GM12878 (cell line): ENCODE measurements around the gene VARS2. TPM values are rescaled to one million over a fixed set of nuclear protein-coding genes. Genes with fewer than 3 reads are reported as not detected.

ENCODE experiments used
- ATAC-seq: fragments of 200-7000 bp; cut with Tn5 transposase; 3 replicates; pipeline ENCODE4 v1.9.1; 2020; ENCODE audit warnings: mild to moderate bottlenecking, moderate library complexity
- BruUV-seq: library from RNA; stranded (reverse); fragments of 400-500 nt; replicated peaks from 2 replicates; lab custom pipeline; 2021; lab: Mats Ljungman, UMichigan
- CTCF ChIA-PET: fragments of 300-600 bp; sonication (Branson Sonifier 250); formaldehyde crosslinking; extraction: SDS; loops from one replicate; lab custom pipeline; 2021; ENCODE audit warnings: inconsistent platforms; lab: Yijun Ruan, JAX
- POLR2A ChIA-PET: fragments of 350-600 bp; formaldehyde crosslinking; extraction: SDS; loops from one replicate; lab custom pipeline; 2021; ENCODE audit warnings: inconsistent platforms; lab: Charles Lee
- RAD21 ChIA-PET: fragments of 300-600 bp; sonication (Branson Sonifier 250); formaldehyde crosslinking; loops from one replicate; lab custom pipeline; 2023; ENCODE audit warnings: antibody characterized with exemption; ENCODE audit not compliant: unreplicated experiment; lab: Charles Lee
- SMC1A ChIA-PET: fragments of 300-600 bp; sonication (Branson Sonifier 250); formaldehyde crosslinking; loops from one replicate; lab custom pipeline; 2023; ENCODE audit not compliant: unreplicated experiment, uncharacterized antibody; lab: Charles Lee
- DNase-seq: peaks from one replicate; pipeline ENCODE4 v3.0.0-alpha.2; 2011; ENCODE audit warnings: low read depth, low spot score
- FAIRE-seq: peaks from 3 replicates; lab custom pipeline; 2011; peaks lifted over from hg19 to GRCh38; lab: Jason Lieb, UNC
- H2AFZ ChIP-seq: 2 replicates; pipeline ENCODE4 v1.6.0; 2011; ENCODE audit warnings: low read depth, low read length, control low read depth; ENCODE audit not compliant: control insufficient read depth
- H3K27ac ChIP-seq: 2 replicates; pipeline ENCODE4 v1.5.1; 2011; ENCODE audit warnings: control low read depth; ENCODE audit not compliant: control insufficient read depth, insufficient read depth
- H3K27me3 ChIP-seq, 2 experiments: replicated peaks in 1 of 2; 2 replicates each; pipeline versions ENCODE4 v1.6.0 to v1.6.1; 2011; ENCODE audit warnings: low read length in 1 of 2; ENCODE audit not compliant: control insufficient read depth in 2 of 2, insufficient read depth in 2 of 2
- H3K36me3 ChIP-seq, 2 experiments: 2 replicates each; pipeline ENCODE4 v1.5.1; 2011; ENCODE audit warnings: low read length in 1 of 2; ENCODE audit not compliant: control insufficient read depth in 2 of 2, insufficient read depth in 2 of 2
- H3K4me1 ChIP-seq: 2 replicates; pipeline ENCODE4 v1.6.1; 2011; ENCODE audit warnings: mild to moderate bottlenecking, low read length, moderate library complexity, mixed read lengths; ENCODE audit not compliant: control insufficient read depth, insufficient read depth
- H3K4me2 ChIP-seq: 2 replicates; pipeline ENCODE4 v1.6.0; 2011; ENCODE audit warnings: control low read depth; ENCODE audit not compliant: control insufficient read depth, insufficient read depth
- H3K4me3 ChIP-seq: fragments of 200-600 bp; sonication (generic); 2 replicates; pipeline ENCODE4 v1.5.1; 2016
- H3K79me2 ChIP-seq: 2 replicates; pipeline ENCODE4 v1.6.0; 2011; ENCODE audit warnings: low read length; ENCODE audit not compliant: control insufficient read depth, insufficient read depth
- H3K9ac ChIP-seq: 2 replicates; pipeline ENCODE4 v1.8.0; 2011; ENCODE audit warnings: low read length, control low read depth, mixed read lengths; ENCODE audit not compliant: control insufficient read depth, insufficient read depth
- H3K9me3 ChIP-seq: replicated peaks from 3 replicates; pipeline ENCODE4 v1.5.1; 2011; ENCODE audit warnings: mild to moderate bottlenecking, low read length; ENCODE audit not compliant: control insufficient read depth, insufficient read depth
- H4K20me1 ChIP-seq: 2 replicates; pipeline ENCODE4 v1.6.0; 2011; ENCODE audit not compliant: control insufficient read depth, insufficient read depth
- ATF2 ChIP-seq: IDR thresholded peaks from 2 replicates; pipeline ENCODE4 v1.6.1; 2012; ENCODE audit warnings: low read length, inconsistent platforms
- CREM ChIP-seq: IDR thresholded peaks from 2 replicates; pipeline ENCODE4 v1.6.1; 2014; ENCODE audit warnings: antibody characterized with exemption, low read depth
- EP300 ChIP-seq, 2 experiments: fragments of 150-350 bp in 1 of 2; IDR thresholded peaks; 2 replicates each; pipeline ENCODE4 v1.6.1; 2011 to 2012; ENCODE audit warnings: low read depth in 2 of 2, low read length in 2 of 2, borderline replicate concordance in 1 of 2, improper control_type of control experiment in 1 of 2, inconsistent platforms in 1 of 2; ENCODE audit not compliant: control insufficient read depth in 1 of 2
- FOXM1 ChIP-seq: IDR thresholded peaks from 2 replicates; pipeline ENCODE4 v1.6.1; 2012; ENCODE audit warnings: low read depth, mild to moderate bottlenecking, inconsistent platforms, low read length, moderate library complexity
- IKZF2 ChIP-seq, 2 experiments: fragments of 450-650 bp; IDR thresholded peaks; 2 replicates each; pipeline ENCODE4 v1.6.1; 2017; ENCODE audit warnings: mild to moderate bottlenecking in 2 of 2, moderate library complexity in 2 of 2
- IRF4 ChIP-seq: IDR thresholded peaks from 2 replicates; pipeline ENCODE4 v1.6.1; 2011; ENCODE audit warnings: low read depth, low read length
- JUND ChIP-seq: IDR thresholded peaks from 2 replicates; pipeline ENCODE4 v1.6.1; 2012; ENCODE audit warnings: low read depth, mild to moderate bottlenecking, low read length, improper control_type of control experiment, moderate library complexity
- KAT2A ChIP-seq: conservative IDR thresholded peaks from 2 replicates; pipeline ENCODE4 v1.6.1; 2011; ENCODE audit warnings: low read depth, low read length; ENCODE audit not compliant: control insufficient read depth
- POU2F2 ChIP-seq: IDR thresholded peaks from 3 replicates; pipeline ENCODE4 v1.6.1; 2011; ENCODE audit warnings: low read depth, mild to moderate bottlenecking, low read length, borderline replicate concordance
- SMARCA5 ChIP-seq: fragments of 450-650 bp; IDR thresholded peaks from 2 replicates; pipeline ENCODE4 v1.6.1; 2017; ENCODE audit warnings: mild to moderate bottlenecking
- STAT3 ChIP-seq: IDR thresholded peaks from 2 replicates; pipeline ENCODE4 v1.6.1; 2011; ENCODE audit warnings: low read depth, low read length, improper control_type of control experiment
- TAF1 ChIP-seq: IDR thresholded peaks from 2 replicates; pipeline ENCODE4 v1.6.1; 2011; ENCODE audit warnings: mild to moderate bottlenecking, low read depth, low read length, borderline replicate concordance
- ZNF207 ChIP-seq: fragments of 450-650 bp; IDR thresholded peaks from 2 replicates; pipeline ENCODE4 v1.6.1; 2014; ENCODE audit warnings: antibody characterized with exemption, mild to moderate bottlenecking, borderline replicate concordance
- WGBS: methylation state at CpG from one replicate; pipeline ENCODE4 v1.1.6; 2016; ENCODE audit warnings: low lambda C conversion rate; ENCODE audit not compliant: insufficient replicate concordance, insufficient coverage; ENCODE audit errors: missing lambda C conversion rate; 5-methylcytosine and 5-hydroxymethylcytosine counted together
- in situ Hi-C: fragments of 300-500 bp; cut with MboI; formaldehyde crosslinking; loops from 9 replicates; pipeline ENCODE4 v1.14.3; 2018; ENCODE audit warnings: mixed read lengths
- intact Hi-C: fragments of 100-400 bp; cut with micrococcal nuclease; formaldehyde crosslinking; loops from one replicate; pipeline ENCODE4 v1.14.2; 2022; ENCODE audit not compliant: unreplicated experiment
- polyA plus RNA-seq, 11 experiments: library from polyadenylated mRNA; depleted of rRNA in 4 of 11; unstranded in 6 of 11; stranded (reverse) in 5 of 11; fragments of >200 nt; fragmentation: Nextera tagmentation in 4 of 11; fragmentation: Illumina TruSeq in 1 of 11; extraction: Ambion mirVana in 4 of 11; extraction: Trizol in 1 of 11; gene quantifications; 1 replicate in 1 of 11; 2 replicates in 10 of 11; pipeline versions ENCODE4 v1.2.1 to v1.2.3, GENCODE V29; 2011 to 2016; ENCODE audit warnings: inconsistent platforms in 2 of 11, missing spikeins in 2 of 11, low read depth in 1 of 11
- total RNA-seq, 4 experiments: library from RNA; depleted of rRNA in 3 of 4; stranded (reverse); fragments of >200 nt in 3 of 4; fragmentation: Illumina TruSeq in 1 of 4; extraction: Trizol in 1 of 4; gene quantifications; 2 replicates each; pipeline versions ENCODE4 v1.2.1 to v1.2.3, GENCODE V29; 2013 to 2021
- TF ChIP-seq, protein P1 (sequence below): IDR thresholded peaks from 2 replicates; pipeline ENCODE4 v1.6.1; 2012; ENCODE audit warnings: low read depth, low read length, improper control_type of control experiment

VARS2 gene
- total and polyA plus RNA-seq, 10 of the 15 experiments (the other 5 are each of a cell fraction or from before 2014, with no cell fraction given) = 3.8 to 70.7 (median 49.1) TPM

GRCh38 chr6:30893666-30894065, 20.4 kb upstream of the VARS2 start:
- Histone ChIP-seq H3K27ac (no peak overlapping the region), H3K36me3 (peaks cover 4 to 12% of the 10 kb centered on the region in 2 experiments; a peak in 3 of 4 replicates), H3K79me2 (no peaks in the 10 kb centered on the region), H3K4me3 (no peak overlapping the region), H3K9ac (no peak overlapping the region), H3K9me3 (no peaks in the 10 kb centered on the region), H3K27me3 (no peaks in the 10 kb centered on the region), H3K4me2 (no peak overlapping the region), H4K20me1 (no peaks in the 10 kb centered on the region), H2AFZ (no peak overlapping the region), H3K4me1 (no peaks in the 10 kb centered on the region)
- in situ Hi-C loops = no loop called here
- BruUV-seq = no TSS peak
- 66% methylated on average over 8 of the region's 8 CpGs for WGBS
- no peak for FAIRE-seq
- intact Hi-C loops = no loop called here
- POLR2A ChIA-PET = interaction anchor here (0.6 to 0.8 kb wide), 2 partner anchors 49 to 194 kb away, joined by 3 to 6 read pairs; no protein-coding TSS in a partner anchor
- RAD21 ChIA-PET = no interaction called here
- ATAC-seq = no peak
- CTCF ChIA-PET = no interaction called here
- SMC1A ChIA-PET = interaction anchor here (1.4 kb wide), 1 partner anchor 20 kb away, joined by 4 read pairs; the partner anchor contains the start of gene VARS2
- TF ChIP-seq CREM = no peak
- TF ChIP-seq ATF2 = no peak
- no peak for TF ChIP-seq POU2F2
- no peak for TF ChIP-seq IRF4
- TF ChIP-seq IKZF2 (IDR thresholded peaks at IDR 0.05) = no peak
- no peak for TF ChIP-seq TAF1
- TF ChIP-seq SMARCA5 = no peak
- TF ChIP-seq ZNF207 = no peak
- TF ChIP-seq, protein P1, sequence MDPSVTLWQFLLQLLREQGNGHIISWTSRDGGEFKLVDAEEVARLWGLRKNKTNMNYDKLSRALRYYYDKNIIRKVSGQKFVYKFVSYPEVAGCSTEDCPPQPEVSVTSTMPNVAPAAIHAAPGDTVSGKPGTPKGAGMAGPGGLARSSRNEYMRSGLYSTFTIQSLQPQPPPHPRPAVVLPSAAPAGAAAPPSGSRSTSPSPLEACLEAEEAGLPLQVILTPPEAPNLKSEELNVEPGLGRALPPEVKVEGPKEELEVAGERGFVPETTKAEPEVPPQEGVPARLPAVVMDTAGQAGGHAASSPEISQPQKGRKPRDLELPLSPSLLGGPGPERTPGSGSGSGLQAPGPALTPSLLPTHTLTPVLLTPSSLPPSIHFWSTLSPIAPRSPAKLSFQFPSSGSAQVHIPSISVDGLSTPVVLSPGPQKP = no peak
- no peak for TF ChIP-seq JUND
- no peak for TF ChIP-seq EP300 (IDR thresholded peaks at IDR 0.05; ENCODE audit: borderline replicate concordance in 1 of 2, control insufficient read depth in 1 of 2, low read depth in 2 of 2, low read length in 2 of 2)
- no peak for TF ChIP-seq STAT3
- no peak for TF ChIP-seq KAT2A
- TF ChIP-seq FOXM1 = no peak
- no peak for DNase-seq
